Spleen (tissue), 7 donors: ENCODE measurements around the gene ZDHHC7.

Source experiments
- CTCF ChIP-seq, 11 experiments: fragments of 200-600 bp in 7 of 11; fragments of 450-650 bp in 4 of 11; sonication (generic) in 4 of 11; IDR thresholded peaks in 8 of 11; conservative IDR thresholded peaks in 3 of 11; 1 replicate in 7 of 11; 2 replicates in 4 of 11; pipeline versions ENCODE4 v1.4.0 to v1.8.0; 2016 to 2021; ENCODE audit warnings: antibody characterized with exemption in 11 of 11, inconsistent platforms in 4 of 11, mild to moderate bottlenecking in 1 of 11
- POLR2A ChIP-seq, 3 donors: fragments of 450-650 bp; IDR thresholded peaks; one replicate each; pipeline ENCODE4 v1.5.1; 2017; ENCODE audit warnings: antibody characterized with exemption in 3 of 3, mild to moderate bottlenecking in 1 of 3
- POLR2AphosphoS5 ChIP-seq, 3 donors: sonication (generic); formaldehyde crosslinking; IDR thresholded peaks; one replicate each; pipeline ENCODE4 v1.5.1; 2017; ENCODE audit warnings: antibody characterized with exemption in 3 of 3
- donor health status: DM: no; HTN: no; CAD: no; lungs with moderate emphysema.
- donor health status: DM: no; HTN: no; CAD: no.
- donor health status: DM: no; HTN: no; CAD: no.

DNA sequence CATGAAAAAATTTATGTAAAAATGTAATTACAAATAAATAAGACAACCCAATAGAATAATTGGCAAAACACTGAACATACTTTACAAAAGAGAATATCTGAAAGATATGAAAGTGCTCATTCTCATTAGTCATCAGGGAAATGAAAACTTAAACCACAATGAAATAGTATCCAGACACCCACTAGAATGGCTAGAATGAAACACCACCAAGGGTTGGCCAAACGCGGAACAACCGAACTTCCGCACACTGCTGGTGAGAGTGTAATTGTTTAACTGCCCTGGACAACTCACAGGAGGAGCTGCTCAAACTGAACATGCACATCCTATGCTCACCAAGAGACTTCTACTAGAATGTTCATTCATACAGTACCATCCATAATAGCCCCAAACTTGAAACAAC, 5.8 kb upstream of the ZDHHC7 start:
- no peak for TF ChIP-seq CTCF (IDR thresholded peaks at IDR 0.05 in 8 of 11, conservative IDR thresholded peaks at IDR 0.05 in 3 of 11)
- no peak for TF ChIP-seq POLR2A (IDR thresholded peaks at IDR 0.05)
- TF ChIP-seq POLR2AphosphoS5 (IDR thresholded peaks at IDR 0.05) = no peak
